Parathyroid adenoma (tissue), 2 donors: Measurements from ENCODE around the gene STX8.

ENCODE experiments used
- H2AFZ ChIP-seq: fragments of 300-600 bp; sonication (generic); one replicate; pipeline ENCODE4 v1.7.0; 2017; ENCODE audit warnings: antibody characterized with exemption, mild to moderate bottlenecking
- H3K27ac ChIP-seq: fragments of 300-600 bp; sonication (generic); one replicate; pipeline ENCODE4 v1.7.0; 2017
- H3K27me3 ChIP-seq: fragments of 300-600 bp; sonication (generic); one replicate; pipeline ENCODE4 v1.7.0; 2017; ENCODE audit warnings: low read length; ENCODE audit not compliant: control insufficient read depth, insufficient read depth
- H3K36me3 ChIP-seq: fragments of 300-600 bp; sonication (generic); one replicate; pipeline ENCODE4 v1.7.0; 2017; ENCODE audit warnings: low read length; ENCODE audit not compliant: control insufficient read depth, insufficient read depth
- H3K4me1 ChIP-seq: fragments of 300-600 bp; sonication (generic); one replicate; pipeline ENCODE4 v1.7.0; 2017; ENCODE audit warnings: control low read depth
- H3K4me2 ChIP-seq: fragments of 300-600 bp; sonication (generic); one replicate; pipeline ENCODE4 v1.7.0; 2017; ENCODE audit warnings: low read length
- H3K4me3 ChIP-seq: fragments of 300-600 bp; sonication (generic); one replicate; pipeline ENCODE4 v1.7.0; 2017; ENCODE audit warnings: low read depth, low read length
- H3K79me2 ChIP-seq: fragments of 300-600 bp; sonication (generic); one replicate; pipeline ENCODE4 v1.7.0; 2017; ENCODE audit warnings: control low read depth
- H3K9ac ChIP-seq: fragments of 300-600 bp; sonication (generic); one replicate; pipeline ENCODE4 v1.7.0; 2017; ENCODE audit warnings: mild to moderate bottlenecking
- H3K9me3 ChIP-seq: fragments of 300-600 bp; sonication (generic); one replicate; pipeline ENCODE4 v1.7.0; 2017; ENCODE audit warnings: low read length; ENCODE audit not compliant: control insufficient read depth
- TF ChIP-seq, protein P1 (sequence below): fragments of 300-600 bp; sonication (generic); IDR thresholded peaks from one replicate; pipeline ENCODE4 v1.7.0; 2017; ENCODE audit warnings: antibody characterized with exemption, mild to moderate bottlenecking
- donor health status: primary hyperparathyroidism.

Gene STX8

DNA sequence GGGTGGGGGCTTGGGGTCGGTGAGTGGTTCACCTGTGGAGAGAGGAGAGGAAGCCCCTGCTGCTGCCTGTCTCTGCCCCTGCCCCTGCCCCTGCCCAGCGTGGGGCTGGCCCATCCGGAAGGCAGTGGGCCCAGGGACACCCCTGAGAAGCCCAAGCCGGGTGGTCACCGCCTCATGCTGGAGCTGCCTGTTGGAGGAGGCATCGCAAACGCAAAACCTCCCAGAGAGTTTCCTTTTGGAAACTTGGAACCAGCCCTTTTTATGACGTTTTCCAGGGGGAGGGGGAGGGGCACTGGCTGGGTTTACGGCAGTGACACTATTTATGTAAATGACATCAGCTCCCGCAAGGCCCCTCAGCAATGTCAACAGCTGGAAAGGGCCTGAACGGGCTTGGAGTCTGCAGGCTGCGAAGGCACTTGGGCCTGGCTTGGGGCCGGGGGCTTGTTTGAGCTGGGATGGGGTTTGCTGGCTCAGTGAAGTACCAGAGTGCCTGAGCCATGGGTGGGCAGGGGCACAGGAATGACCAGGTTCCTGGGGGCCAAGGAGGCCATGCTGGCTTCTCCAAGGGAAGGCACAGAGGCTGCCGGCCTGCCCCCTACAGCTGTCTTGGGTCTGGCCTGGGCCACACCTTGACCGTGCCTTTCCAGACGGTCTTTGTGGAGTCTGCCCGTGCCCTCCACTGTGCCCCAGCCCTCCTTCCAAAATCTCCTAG lies 334.8 kb downstream of the STX8 start:
- Histone ChIP-seq H3K9ac (no peak overlapping the region), H3K27me3 (no peaks in the 10 kb centered on the region), H3K36me3 (no peaks in the 10 kb centered on the region), H3K27ac (peak overlapping the region; percentile 75), H3K4me1 (peaks cover 7% of the 10 kb centered on the region), H3K9me3 (no peaks in the 10 kb centered on the region), H2AFZ (peak overlapping the region; percentile 95), H3K4me2 (peak overlapping the region; percentile 52), H3K79me2 (no peaks in the 10 kb centered on the region), H3K4me3 (peak overlapping the region; percentile 33)
- TF ChIP-seq, protein P1, sequence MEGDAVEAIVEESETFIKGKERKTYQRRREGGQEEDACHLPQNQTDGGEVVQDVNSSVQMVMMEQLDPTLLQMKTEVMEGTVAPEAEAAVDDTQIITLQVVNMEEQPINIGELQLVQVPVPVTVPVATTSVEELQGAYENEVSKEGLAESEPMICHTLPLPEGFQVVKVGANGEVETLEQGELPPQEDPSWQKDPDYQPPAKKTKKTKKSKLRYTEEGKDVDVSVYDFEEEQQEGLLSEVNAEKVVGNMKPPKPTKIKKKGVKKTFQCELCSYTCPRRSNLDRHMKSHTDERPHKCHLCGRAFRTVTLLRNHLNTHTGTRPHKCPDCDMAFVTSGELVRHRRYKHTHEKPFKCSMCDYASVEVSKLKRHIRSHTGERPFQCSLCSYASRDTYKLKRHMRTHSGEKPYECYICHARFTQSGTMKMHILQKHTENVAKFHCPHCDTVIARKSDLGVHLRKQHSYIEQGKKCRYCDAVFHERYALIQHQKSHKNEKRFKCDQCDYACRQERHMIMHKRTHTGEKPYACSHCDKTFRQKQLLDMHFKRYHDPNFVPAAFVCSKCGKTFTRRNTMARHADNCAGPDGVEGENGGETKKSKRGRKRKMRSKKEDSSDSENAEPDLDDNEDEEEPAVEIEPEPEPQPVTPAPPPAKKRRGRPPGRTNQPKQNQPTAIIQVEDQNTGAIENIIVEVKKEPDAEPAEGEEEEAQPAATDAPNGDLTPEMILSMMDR: no peak

DNA sequence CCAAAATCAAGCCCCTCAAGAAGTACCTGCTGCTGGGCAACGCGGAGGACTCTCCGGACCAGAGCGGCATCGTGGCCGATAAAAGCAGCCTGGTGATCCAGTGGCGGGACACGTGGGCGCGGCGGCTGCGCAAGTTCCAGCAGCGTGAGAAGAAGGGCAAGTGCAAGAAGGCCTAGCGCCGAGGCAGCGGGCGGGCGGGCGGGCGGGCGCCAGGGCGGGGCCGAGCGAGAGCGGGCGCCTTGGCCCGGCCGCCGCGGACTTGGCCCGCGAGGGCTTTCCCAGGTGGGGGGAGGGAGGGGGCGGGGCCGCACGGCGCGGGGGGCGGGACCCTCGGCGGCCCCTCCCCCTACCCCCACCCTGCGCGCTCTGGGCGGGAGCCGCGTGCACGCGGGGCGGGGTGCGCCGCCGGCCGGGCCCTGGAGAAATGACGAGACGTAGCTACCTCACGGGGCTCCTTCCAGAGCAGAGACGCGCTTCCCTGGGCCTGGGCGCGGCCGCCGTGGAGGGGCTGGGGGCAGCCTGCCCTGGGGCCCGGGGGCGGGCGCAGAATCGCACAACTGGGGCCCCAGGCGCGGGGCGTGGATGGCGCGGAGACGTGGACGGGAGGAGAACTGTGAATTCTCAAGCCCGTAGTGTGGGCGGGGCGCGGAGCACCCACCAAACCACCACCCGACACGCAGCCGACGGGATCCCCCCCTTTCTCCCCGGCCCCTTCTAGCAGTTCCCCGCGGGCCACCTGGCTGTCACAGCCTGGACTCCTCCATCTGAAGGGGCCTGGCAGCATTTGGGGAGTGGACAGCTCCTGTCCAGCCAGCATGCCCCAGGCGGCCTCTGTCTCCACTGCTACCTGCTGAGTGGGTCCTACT lies 335.6 kb downstream of the STX8 start:
- H3K9me3 ChIP-seq: no peaks in the 10 kb centered on the region
- TF ChIP-seq, protein P1: no peak
- no peak overlapping the region for H3K9ac ChIP-seq
- no peaks in the 10 kb centered on the region for H3K27me3 ChIP-seq
- H3K36me3 ChIP-seq: no peaks in the 10 kb centered on the region
- H3K27ac ChIP-seq: peak overlapping the region; percentile 75
- peaks cover 7% of the 10 kb centered on the region for H3K4me1 ChIP-seq
- H2AFZ ChIP-seq: peak overlapping the region; percentile 95
- H3K4me2 ChIP-seq: peak overlapping the region; percentile 85
- peak overlapping the region; percentile 33 for H3K4me3 ChIP-seq
- no peaks in the 10 kb centered on the region for H3K79me2 ChIP-seq

DNA sequence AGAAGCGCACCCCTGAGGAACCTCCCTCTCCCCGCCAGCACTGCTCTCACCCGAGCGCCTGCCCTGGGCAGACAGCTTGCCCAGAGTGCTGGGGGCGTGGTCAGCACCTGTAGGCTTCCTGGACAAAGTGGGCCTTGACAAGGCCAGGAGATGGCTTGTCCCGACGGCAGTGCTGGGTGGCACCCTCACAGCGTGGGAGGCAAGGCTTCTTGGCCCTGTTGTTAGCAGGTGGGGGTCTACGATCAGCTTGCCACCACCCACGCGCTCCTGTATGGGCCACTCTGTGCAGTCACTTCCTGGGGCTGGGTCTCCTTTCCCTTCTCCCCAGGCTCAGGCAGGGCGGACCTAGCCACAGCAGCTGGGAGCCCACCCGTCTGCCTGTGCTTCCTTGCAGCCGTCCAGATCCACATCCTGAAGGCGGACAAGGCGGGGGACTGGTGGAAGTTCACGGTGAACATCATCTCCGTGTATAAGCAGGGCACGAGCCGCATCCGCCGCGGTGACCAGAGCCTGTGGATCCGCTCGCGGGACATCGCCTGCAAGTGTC lies 336.3 kb downstream of the STX8 start:
- H2AFZ ChIP-seq: peak overlapping the region; percentile 80
- H3K36me3 ChIP-seq: no peaks in the 10 kb centered on the region
- H3K27ac ChIP-seq: no peak overlapping the region
- no peaks in the 10 kb centered on the region for H3K79me2 ChIP-seq
- H3K4me3 ChIP-seq: no peak overlapping the region
- peaks cover 7% of the 10 kb centered on the region for H3K4me1 ChIP-seq
- no peaks in the 10 kb centered on the region for H3K27me3 ChIP-seq
- TF ChIP-seq, protein P1: no peak
- no peak overlapping the region for H3K9ac ChIP-seq
- H3K4me2 ChIP-seq: peak overlapping the region; percentile 85
- no peaks in the 10 kb centered on the region for H3K9me3 ChIP-seq

DNA sequence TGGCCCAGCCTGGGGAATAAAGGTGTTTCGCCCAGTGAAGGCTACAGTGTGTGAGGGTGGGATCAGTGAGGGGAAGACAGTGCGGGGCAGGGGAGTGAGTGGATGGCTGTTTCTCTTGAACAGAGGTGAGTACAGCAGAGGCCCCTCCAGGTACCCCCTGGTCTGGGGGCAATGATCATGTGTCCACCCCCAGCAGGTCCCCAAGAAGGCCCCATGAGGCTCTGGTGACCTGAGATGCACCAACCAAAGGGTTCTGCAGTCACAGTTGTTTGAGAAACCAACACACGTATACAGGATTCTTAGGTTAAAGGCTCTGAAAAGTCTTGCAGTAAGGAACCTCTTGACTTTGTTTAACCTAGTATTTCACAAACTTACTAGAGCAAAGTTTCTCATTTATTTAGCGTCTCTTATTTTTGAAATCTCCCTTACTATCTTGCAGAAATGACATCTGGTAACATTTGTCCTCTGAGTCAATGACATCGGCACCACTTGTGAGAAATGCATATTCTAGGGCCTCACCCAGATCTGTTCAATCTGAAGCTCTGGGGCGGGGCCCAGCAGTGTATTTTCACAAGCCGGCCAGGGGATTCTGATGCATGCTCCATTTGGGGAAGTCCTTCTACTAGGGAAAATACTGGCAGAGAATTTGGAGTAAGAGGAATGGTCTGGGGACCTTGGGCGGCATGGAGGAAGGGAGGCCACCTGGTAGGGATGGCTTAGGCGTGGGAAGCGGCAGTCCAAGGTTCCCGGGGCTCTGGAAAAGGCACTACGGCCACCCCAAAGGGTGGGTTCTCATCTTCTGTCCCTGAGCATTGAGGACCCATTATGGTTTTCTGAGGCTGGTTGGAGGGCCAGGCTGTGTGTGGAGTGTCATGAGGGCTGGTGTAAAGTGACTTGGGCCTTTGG lies 337.0 kb downstream of the STX8 start:
- H3K9me3 ChIP-seq: no peaks in the 10 kb centered on the region
- no peaks in the 10 kb centered on the region for H3K79me2 ChIP-seq
- no peak overlapping the region for H3K27ac ChIP-seq
- no peaks in the 10 kb centered on the region for H3K27me3 ChIP-seq
- TF ChIP-seq, protein P1: no peak
- H3K4me3 ChIP-seq: no peak overlapping the region
- no peak overlapping the region for H3K4me2 ChIP-seq
- no peak overlapping the region for H3K9ac ChIP-seq
- peaks cover 7% of the 10 kb centered on the region for H3K4me1 ChIP-seq
- no peaks in the 10 kb centered on the region for H3K36me3 ChIP-seq
- no peak overlapping the region for H2AFZ ChIP-seq
